Measurements from ENCODE around the gene NPM1. TPM values are rescaled to one million over a fixed set of nuclear protein-coding genes. Genes with fewer than 3 reads are reported as not detected.
A peak's percentile ranks its signal among the peaks of the same experiment; 100 is the strongest.

NPM1 gene
- total RNA-seq, 2 experiments from 2014 or later = 1,230 to 1,897 TPM

- DNase-seq = no peak
- Mint-ChIP-seq H3K4me1 (peaks cover 15% of the 10 kb centered on the region), H3K27ac (no peak overlapping the region), H3K36me3 (no peaks in the 10 kb centered on the region), H3K27me3 (peaks cover 30% of the 10 kb centered on the region), H3K4me3 (peak overlapping the region; percentile 59), H3K9me3 (ENCODE audit: low read depth) (no peaks in the 10 kb centered on the region)
- CTCF ChIA-PET = no interaction called here
- no peak for ATAC-seq
These were observed 33.0 kb downstream of the NPM1 start for GRCh38 chr5:171420431-171421241.

GRCh38 chr5:171421331-171422262 is 33.9 kb downstream of the NPM1 start:
- Mint-ChIP-seq H3K4me3 (no peak overlapping the region), H3K27ac (no peak overlapping the region), H3K9me3 (ENCODE audit: low read depth) (no peaks in the 10 kb centered on the region), H3K36me3 (no peaks in the 10 kb centered on the region), H3K27me3 (peaks cover 30% of the 10 kb centered on the region), H3K4me1 (peaks cover 15% of the 10 kb centered on the region)
- DNase-seq = no peak
- ATAC-seq = no peak
- CTCF ChIA-PET = no interaction called here

GRCh38 chr5:171422495-171422894 is 34.8 kb downstream of the NPM1 start:
- Mint-ChIP-seq H3K27me3 (peaks cover 30% of the 10 kb centered on the region), H3K9me3 (ENCODE audit: low read depth) (no peaks in the 10 kb centered on the region), H3K27ac (no peak overlapping the region), H3K36me3 (no peaks in the 10 kb centered on the region), H3K4me1 (peaks cover 15% of the 10 kb centered on the region), H3K4me3 (no peak overlapping the region)
- ATAC-seq (no peak), DNase-seq (no peak)
- CTCF ChIA-PET = no interaction called here

- H3K27ac Mint-ChIP-seq = no peak overlapping the region
- H3K4me3 Mint-ChIP-seq = no peak overlapping the region
- peaks cover 15% of the 10 kb centered on the region for H3K4me1 Mint-ChIP-seq
- H3K36me3 Mint-ChIP-seq = no peaks in the 10 kb centered on the region
- CTCF ChIA-PET = no interaction called here
- H3K9me3 Mint-ChIP-seq (ENCODE audit: low read depth) = no peaks in the 10 kb centered on the region
- ATAC-seq (no peak), DNase-seq (no peak)
- H3K27me3 Mint-ChIP-seq = peaks cover 30% of the 10 kb centered on the region
These were observed 35.4 kb downstream of the NPM1 start for GRCh38 chr5:171422902-171423663.

GRCh38 chr5:171424726-171425125 is 37.1 kb downstream of the NPM1 start:
- CTCF ChIA-PET = no interaction called here
- Mint-ChIP-seq H3K4me1 (peaks cover 7% of the 10 kb centered on the region), H3K4me3 (no peak overlapping the region), H3K36me3 (no peaks in the 10 kb centered on the region), H3K27me3 (peaks cover 24% of the 10 kb centered on the region), H3K27ac (no peak overlapping the region), H3K9me3 (ENCODE audit: low read depth) (no peaks in the 10 kb centered on the region)
- no peak for ATAC-seq
- no peak for DNase-seq

- Mint-ChIP-seq H3K4me3 (no peak overlapping the region), H3K27ac (no peak overlapping the region), H3K9me3 (ENCODE audit: low read depth) (no peaks in the 10 kb centered on the region), H3K4me1 (peaks cover 3% of the 10 kb centered on the region), H3K27me3 (peaks cover 19% of the 10 kb centered on the region), H3K36me3 (no peaks in the 10 kb centered on the region)
- CTCF ChIA-PET = no interaction called here
- no peak for DNase-seq
- ATAC-seq = no peak
These were observed 38.1 kb downstream of the NPM1 start for GRCh38 chr5:171425596-171426244.

- no peak overlapping the region for H3K4me3 Mint-ChIP-seq
- CTCF ChIA-PET = no interaction called here
- no peaks in the 10 kb centered on the region for H3K4me1 Mint-ChIP-seq
- no peaks in the 10 kb centered on the region for H3K36me3 Mint-ChIP-seq
- H3K27me3 Mint-ChIP-seq = peaks cover 13% of the 10 kb centered on the region
- ATAC-seq (no peak), DNase-seq (no peak)
- no peak overlapping the region for H3K27ac Mint-ChIP-seq
- no peaks in the 10 kb centered on the region for H3K9me3 Mint-ChIP-seq (ENCODE audit: low read depth)
These were observed 38.6 kb downstream of the NPM1 start for GRCh38 chr5:171426266-171426665.

GRCh38 chr5:171426680-171427079 is 39.0 kb downstream of the NPM1 start:
- DNase-seq (no peak), ATAC-seq (no peak)
- Mint-ChIP-seq H3K27ac (no peak overlapping the region), H3K27me3 (peaks cover 9% of the 10 kb centered on the region), H3K4me1 (no peaks in the 10 kb centered on the region), H3K9me3 (ENCODE audit: low read depth) (no peaks in the 10 kb centered on the region), H3K36me3 (no peaks in the 10 kb centered on the region), H3K4me3 (no peak overlapping the region)
- CTCF ChIA-PET = no interaction called here

- Mint-ChIP-seq H3K4me1 (no peaks in the 10 kb centered on the region), H3K27ac (no peak overlapping the region), H3K9me3 (ENCODE audit: low read depth) (no peaks in the 10 kb centered on the region), H3K36me3 (no peaks in the 10 kb centered on the region), H3K4me3 (no peak overlapping the region), H3K27me3 (peaks cover under 1% of the 10 kb centered on the region)
- ATAC-seq (no peak), DNase-seq (no peak)
- CTCF ChIA-PET = interaction anchor here (1.8 kb wide), 1 partner anchor 8 kb away, joined by 4 read pairs; the partner anchor contains the start of gene FGF18
These were observed 39.9 kb downstream of the NPM1 start for GRCh38 chr5:171427318-171428167.

- ATAC-seq (no peak), DNase-seq (no peak)
- Mint-ChIP-seq H3K27me3 (no peaks in the 10 kb centered on the region), H3K27ac (no peak overlapping the region), H3K36me3 (no peaks in the 10 kb centered on the region), H3K4me1 (peaks cover under 1% of the 10 kb centered on the region), H3K4me3 (no peak overlapping the region), H3K9me3 (ENCODE audit: low read depth) (no peaks in the 10 kb centered on the region)
- CTCF ChIA-PET = interaction anchor here (1.8 kb wide), 1 partner anchor 9 kb away, joined by 4 read pairs; the partner anchor contains the start of gene FGF18
These were observed 40.6 kb downstream of the NPM1 start for GRCh38 chr5:171428168-171428696.

GRCh38 chr5:171428809-171429542 is 41.3 kb downstream of the NPM1 start:
- no peak overlapping the region for H3K4me3 Mint-ChIP-seq
- no peaks in the 10 kb centered on the region for H3K27me3 Mint-ChIP-seq
- CTCF ChIA-PET = interaction anchor here (1.8 kb wide), 1 partner anchor 10 kb away, joined by 4 read pairs; the partner anchor contains the start of gene FGF18
- no peaks in the 10 kb centered on the region for H3K9me3 Mint-ChIP-seq (ENCODE audit: low read depth)
- DNase-seq = no peak
- no peak for ATAC-seq
- peaks cover 4% of the 10 kb centered on the region for H3K4me1 Mint-ChIP-seq
- no peaks in the 10 kb centered on the region for H3K36me3 Mint-ChIP-seq
- H3K27ac Mint-ChIP-seq = no peak overlapping the region

Measured in activated CD8-positive, alpha-beta memory T cell treated with anti-CD3 and anti-CD28 coated beads, Interleukin-2, amount 10 ng/mL, durations not matched to agents 7 days and 5 days (primary cell).